ENCODE data around the gene MET. TPM values are rescaled to one million over a fixed set of nuclear protein-coding genes. Genes with fewer than 3 reads are reported as not detected.
"Not testable (repeated sequence)": the region's sequence is repeated elsewhere in the genome, so short reads cannot be mapped to it uniquely, and the experiment has no call there.

The MET gene
- 10 to 100 TPM; 15.7 to 26.8 TPM for total RNA-seq
- long read RNA-seq, donor 1, partial matches to known transcripts = 1 of 2 reads
- long read RNA-seq, donor 1, other reads (novel, unspliced or antisense) = 1 of 2 reads
- long read RNA-seq, donor 2, partial matches to known transcripts = 5 of 10 reads
- long read RNA-seq, donor 2, other reads (novel, unspliced or antisense) = 5 of 10 reads

DNA sequence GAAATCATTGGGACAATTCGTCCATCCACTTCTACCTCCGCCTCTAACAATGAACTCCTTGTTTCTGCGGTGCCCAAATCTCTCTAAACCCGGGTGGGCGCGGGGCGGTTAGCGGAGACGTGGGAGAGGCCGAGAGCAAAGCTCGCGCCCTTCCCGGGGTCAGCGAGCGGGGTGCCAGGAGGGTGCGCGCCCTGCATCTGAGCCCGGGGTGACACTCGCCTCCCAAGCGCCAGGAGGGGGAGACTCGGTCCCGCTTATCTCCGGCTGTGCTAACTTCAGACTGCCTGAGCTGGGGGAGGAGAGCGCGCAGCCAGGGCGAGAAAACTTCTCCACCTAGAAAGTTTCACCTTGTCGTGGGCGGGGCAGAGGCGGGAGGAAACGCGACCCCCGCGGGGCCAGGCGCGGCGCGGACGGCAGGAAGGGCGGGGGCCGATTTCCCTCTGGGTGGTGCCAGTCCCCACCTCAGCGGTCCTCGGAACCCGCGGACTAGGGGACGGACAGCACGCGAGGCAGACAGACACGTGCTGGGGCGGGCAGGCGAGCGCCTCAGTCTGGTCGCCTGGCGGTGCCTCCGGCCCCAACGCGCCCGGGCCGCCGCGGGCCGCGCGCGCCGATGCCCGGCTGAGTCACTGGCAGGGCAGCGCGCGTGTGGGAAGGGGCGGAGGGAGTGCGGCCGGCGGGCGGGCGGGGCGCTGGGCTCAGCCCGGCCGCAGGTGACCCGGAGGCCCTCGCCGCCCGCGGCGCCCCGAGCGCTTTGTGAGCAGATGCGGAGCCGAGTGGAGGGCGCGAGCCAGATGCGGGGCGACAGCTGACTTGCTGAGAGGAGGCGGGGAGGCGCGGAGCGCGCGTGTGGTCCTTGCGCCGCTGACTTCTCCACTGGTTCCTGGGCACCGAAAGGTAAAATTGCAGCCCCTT lies at the start of gene MET:
Gene MET, plus strand, starts transcription at position 516 of the 915 bp plus-strand sequence. CDS start 26,889 bp downstream, outside the sequence.
- intact Hi-C loops (cut with DNase I) = loop anchor here (10.0 kb wide), 1 partner anchor 133 kb away; no protein-coding TSS in a partner anchor
- peak; percentile 92 for DNase-seq (ENCODE audit: low spot score)

DNA sequence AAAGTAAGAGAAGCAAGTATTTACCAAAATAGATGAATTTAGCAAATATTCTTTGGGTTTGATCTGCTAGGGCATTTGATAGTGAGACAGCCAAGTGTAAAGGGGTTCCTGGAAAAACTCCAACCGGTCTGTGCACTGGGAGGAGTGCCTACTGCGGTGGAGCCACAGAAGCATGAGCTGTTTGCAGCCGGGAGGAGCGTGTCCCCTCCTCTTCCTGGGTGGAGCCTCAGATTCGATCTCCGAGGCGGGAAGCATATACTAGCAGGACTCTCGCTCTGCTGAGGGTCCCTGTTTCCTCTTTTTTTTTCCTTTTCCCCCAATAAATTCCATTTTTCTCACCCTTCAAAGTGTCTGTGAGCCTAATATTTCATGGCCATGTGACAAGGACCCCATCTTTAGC lies 45.1 kb upstream of the MET start:
- intact Hi-C loops (cut with DNase I) = no loop called here
- DNase-seq (ENCODE audit: low spot score) = no peak

DNA sequence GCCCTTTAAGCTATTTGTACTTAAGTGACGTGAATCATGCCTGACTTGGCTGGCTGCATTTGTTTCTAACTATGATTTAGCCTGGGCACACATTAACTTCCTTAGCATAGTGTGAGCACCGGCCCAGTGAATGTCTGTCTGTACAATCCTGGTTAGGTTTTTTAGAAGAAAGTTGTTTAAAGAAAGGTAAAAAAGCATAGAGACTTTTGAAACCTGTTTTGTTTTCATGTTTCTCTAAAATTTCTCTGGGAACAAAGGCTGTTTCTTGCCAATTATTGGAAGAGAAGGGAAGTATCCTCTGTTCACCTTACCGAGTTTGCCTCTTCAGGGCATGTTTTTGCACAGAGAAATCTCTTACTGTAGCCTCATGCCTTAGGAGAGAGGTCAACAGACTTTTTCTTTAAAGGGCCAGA lies 42.9 kb upstream of the MET start:
- DNase-seq (ENCODE audit: low spot score) = no peak
- intact Hi-C loops (cut with DNase I) = no loop called here

DNA sequence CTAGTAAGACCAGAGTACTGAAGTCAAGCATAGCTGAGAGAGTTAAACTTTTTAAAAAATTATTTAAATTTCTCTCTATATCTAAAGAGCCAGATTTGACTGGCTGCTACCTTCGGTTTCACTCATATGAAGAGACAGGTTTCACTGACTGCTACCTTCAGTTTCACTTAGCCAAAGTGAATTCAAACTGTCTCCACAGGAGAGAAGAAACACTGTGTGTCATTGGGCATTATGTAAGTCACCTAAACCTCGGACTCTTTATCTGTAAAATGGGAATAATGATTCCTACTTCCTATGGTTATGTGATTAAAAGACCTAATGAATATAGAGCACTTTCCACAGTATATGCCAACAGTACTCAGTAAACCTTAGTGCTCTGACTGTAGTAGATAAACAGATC lies 41.6 kb upstream of the MET start:
- intact Hi-C loops (cut with DNase I) = no loop called here
- DNase-seq (ENCODE audit: low spot score) = no peak

DNA sequence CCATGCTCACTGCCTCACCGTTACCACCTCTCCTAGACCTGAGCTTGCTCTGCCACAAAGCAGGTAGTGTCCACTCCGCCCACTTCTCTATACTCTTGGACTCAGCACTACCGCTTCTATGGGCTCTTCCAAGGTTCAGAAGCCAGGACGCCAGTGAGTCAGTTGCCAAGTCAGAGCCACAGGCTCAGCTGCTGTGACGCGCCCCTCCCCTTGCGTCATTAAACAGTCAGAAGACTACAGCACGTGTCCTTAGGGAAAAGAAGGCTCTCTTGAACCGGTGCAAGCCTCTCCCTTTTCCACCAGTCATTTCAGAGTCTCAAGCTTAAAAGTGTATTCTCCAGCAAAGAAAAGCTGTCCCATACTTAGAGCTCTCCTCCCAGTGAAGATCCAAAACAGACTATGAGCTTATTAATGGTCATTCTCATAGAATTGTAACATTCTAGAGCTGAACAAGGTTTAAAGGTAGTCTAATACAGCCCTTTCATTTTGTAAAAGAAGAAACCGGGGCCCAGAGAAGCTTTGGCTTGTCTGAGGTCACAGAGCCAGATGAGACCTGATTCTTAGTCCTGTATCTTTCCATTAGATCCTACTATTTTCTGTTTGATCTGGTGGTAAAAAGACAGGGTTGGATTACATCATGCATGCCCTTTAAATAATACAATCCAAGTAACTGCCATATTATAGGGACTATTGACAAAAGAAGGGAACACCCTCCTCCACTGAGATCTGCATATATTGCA lies 40.9 kb upstream of the MET start:
- DNase-seq (ENCODE audit: low spot score) = peak; percentile 88
- intact Hi-C loops (cut with DNase I) = no loop called here

DNA sequence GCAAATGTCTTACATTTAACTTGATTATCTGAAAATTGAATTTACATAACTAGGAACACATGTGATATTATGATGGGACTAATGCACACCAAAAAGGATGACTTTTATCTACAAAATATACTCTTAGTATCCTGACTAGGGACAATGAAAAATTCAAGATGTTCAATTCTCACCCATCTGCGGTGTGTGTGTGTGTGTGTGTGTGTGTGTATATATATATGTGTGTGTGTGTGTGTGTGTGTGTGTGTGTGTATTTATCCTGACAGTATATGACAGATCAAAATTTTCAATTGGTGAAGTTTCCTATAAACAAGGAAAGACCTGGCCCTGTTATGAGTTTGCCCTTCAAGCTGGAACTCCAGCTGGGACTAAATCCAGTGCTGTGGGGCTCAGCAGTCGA lies 40.3 kb upstream of the MET start:
- intact Hi-C loops (cut with DNase I) = no loop called here
- DNase-seq (ENCODE audit: low spot score) = no peak

DNA sequence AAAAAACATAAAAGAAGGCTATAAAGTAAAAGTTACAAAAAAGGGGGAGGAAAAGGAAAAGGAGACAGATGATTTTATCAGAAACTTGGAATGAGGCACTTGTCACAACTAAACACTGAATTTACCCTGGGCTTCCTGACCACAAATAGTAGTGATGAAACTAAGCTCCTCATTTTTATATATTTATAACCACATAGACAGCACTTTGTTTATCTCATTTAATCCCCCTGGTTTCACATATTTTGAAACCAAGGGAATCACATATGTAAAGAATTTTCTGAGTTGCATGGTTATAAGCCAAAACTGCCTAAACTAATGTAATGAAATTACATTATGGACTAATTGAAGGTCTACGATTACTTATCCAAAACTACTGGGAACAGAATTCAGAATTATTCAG lies 39.6 kb upstream of the MET start:
- no peak for DNase-seq (ENCODE audit: low spot score)
- intact Hi-C loops (cut with DNase I) = no loop called here

DNA sequence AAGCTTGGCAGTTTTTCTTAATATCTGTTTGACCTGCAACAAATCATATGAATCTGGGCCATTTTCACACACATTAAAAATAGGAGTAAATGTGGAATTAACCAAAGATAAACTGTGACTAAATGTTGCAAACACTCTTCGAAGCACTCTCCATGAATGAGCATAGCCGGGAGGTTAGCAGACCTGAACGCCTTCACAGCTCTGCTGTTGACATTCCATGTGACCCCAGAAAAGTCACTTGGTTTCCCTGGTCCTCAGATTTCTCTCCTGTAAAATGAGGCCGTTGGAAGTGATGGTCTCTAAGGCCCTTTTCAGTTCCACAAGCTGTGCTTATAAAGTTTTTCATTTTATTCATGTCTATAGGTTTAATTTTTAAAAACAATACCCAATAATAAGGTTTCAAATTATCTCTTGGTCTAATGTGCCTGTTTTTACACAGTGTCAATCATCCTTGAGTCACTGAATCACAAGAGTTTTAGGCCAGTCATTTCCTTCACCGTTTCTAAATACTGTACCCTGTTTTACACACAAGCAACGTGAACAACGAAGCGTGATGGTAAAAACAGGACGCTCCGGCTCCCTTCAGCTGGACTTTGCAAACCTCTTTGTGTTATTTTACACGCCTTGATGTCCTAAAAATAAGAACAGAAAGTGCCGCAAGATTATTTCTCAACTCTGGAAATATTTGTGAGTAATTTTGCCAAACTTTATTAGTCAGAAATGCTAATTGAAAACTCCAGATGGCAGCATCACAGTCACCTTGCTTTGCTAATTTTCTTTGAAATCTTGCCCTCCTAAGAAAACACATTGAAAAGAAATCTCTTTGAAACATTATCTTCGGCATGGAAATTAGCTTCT lies 38.6 kb upstream of the MET start:
- intact Hi-C loops (cut with DNase I) = no loop called here
- DNase-seq (ENCODE audit: low spot score) = no peak

DNA sequence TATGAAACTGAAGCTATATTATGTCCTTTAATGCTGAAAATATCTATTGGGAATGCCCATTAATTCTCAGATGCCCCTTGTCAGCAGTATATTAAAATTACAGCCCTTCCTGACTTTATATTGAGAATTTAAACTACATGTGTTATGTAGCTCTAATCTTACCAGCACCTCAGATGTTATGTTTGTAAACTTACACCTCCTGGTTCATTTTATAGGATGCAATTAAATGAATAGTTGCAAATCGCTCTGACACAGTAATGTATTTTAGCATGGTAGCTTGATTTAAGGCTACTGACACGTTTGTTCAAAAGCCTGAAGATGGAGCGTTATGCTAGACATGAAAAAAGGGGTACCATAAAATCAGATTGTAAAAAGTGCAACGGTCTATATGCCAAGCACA lies 35.0 kb upstream of the MET start:
- no peak for DNase-seq (ENCODE audit: low spot score)
- intact Hi-C loops (cut with DNase I) = no loop called here

DNA sequence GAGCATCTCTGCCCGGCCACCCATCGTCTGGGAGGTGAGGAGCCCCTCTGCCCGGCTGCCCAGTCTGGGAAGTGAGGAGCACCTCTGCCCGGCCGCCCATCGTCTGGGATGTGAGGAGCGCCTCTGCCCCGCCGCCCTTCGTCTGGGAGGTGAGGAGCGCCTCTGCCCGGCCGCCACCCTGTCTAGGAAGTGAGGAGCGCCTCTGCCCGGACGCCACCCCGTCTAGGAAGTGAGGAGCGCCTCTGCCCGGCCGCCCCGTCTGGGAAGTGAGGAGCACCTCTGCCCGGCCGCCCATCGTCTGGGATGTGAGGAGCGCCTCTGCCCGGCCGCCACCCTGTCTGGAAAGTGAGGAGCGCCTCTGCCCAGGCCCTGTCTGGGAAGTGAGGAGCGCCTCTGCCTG lies 33.4 kb upstream of the MET start:
- intact Hi-C loops (cut with DNase I) = not testable (repeated sequence)

DNA sequence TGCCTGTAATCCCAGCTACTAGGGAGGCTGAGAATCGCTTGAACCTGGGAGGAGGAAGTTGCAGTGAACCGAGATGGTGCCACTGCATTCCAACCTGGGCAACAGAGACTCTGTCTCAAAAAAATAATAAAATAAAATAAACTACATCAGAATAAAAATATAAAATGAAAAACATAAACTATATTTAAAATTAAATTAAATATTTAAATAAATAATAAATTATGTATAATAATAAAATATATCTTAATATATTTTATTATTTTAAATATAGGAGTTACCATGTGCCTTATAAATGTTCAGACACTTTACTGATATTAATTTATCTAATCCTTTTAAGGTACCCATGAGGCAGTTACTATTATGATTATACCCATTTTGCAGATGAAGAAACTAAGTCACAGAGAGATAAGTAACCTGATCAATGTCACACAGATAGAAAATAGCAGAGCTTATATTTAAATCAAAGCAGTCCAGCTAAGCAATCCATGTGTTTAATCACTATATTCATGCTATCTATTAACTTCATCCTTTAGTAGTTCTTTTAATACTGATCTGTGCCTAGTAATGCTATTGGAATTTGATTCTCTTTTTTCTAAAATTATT lies 30.3 kb upstream of the MET start:
- intact Hi-C loops (cut with DNase I) = no loop called here
- DNase-seq (ENCODE audit: low spot score) = no peak

More for the DNA sequence above, 33.4 kb upstream of the MET start:
- not testable (repeated sequence) for DNase-seq (ENCODE audit: low spot score)

DNA sequence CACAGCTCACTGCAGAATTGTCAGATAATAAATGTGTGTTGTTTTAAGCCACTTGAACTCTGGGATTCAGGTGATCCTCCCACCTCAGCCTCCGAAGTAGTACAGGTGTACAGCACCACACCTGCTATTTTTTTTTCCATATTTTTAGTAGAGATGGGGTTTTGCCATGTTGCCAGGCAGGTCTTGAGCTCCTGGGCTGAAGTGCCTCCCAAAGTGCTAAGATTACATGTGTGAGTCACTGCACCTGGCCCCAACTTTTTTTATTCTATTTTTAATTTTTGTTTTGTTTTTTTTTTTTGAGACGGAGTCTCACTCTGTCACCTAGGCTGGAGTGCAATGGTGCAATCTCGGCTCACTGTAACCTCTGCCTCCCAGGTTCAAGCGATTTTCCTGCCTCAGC lies 28.8 kb upstream of the MET start:
- DNase-seq (ENCODE audit: low spot score); intact Hi-C loops (cut with DNase I): not testable (repeated sequence)

DNA sequence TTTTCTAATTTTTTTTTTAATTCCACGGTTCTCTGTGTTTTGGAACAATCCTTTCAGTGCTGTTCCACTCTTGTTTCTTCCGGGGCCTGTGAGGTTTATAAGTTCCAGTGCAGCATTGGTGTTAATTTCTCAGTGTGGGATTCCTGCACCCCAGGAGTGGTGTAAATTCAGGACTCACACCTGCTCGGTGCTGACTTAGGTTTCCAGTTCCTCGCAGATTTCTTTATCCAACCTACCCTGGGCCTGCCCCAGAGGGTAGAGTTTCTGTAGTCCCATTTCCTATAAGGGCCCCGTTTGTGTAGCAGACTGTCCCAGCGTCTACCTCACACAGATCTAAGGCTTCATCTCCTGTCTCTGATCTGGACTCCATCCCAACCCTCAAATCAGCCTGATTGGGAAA lies 27.4 kb upstream of the MET start:
- intact Hi-C loops (cut with DNase I) = no loop called here
- no peak for DNase-seq (ENCODE audit: low spot score)

DNA sequence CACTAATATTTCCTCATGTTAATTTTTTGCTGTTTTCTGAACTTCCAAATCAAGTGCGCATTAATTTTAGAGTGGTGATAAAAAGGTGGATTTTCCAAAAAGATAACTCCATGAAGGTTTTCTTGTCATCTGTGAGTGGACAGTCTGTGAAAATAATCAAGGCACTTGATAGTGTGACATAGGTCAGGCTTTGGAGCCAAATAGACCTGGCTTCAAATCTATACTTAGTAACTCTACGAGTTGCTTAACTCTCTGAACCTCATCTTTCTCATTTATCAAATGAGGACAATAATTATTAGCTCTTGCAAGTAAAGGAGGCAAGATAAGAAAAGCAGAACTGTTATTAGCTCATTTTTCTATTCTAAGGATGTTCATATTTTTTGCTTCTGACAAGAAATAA lies 24.7 kb upstream of the MET start:
- intact Hi-C loops (cut with DNase I) = no loop called here
- DNase-seq (ENCODE audit: low spot score) = no peak

DNA sequence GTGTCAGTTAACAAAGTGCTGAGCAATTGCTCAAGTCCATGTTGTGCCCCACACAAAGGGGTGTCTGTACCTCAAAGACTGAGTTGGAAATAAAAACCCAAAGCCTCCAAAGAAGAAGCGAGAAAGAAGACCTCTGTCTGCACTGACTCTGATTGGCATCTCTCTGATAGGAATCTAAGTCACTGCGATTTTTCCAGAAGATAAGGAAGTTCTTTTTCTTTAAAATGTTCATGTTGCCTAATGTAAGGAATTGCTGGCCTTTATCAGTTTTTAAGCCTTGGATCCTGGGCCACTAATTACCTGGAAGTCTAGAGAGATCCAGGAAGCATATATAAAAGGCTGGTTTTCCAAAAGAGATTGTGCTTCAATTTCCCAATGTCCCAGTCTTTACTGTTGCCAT lies 24.1 kb upstream of the MET start:
- intact Hi-C loops (cut with DNase I) = no loop called here
- no peak for DNase-seq (ENCODE audit: low spot score)

DNA sequence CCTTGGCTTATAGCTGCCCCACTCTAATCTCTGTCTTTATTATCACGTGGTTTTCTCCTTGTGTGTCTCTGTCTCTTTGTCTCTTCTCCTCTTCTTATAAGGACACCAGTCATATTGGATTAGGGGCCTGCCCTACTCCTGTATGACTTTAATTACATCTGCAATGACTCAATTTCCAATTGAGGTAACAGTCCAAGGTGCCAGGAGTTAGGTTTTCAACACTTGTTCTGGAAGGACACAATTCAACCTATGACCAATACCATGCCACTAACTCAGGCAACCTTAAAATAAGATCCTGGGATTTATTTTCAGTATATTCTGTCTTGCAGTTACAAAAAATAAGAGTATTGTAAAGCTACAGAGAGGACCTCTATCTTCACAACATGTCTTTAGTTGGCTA lies 21.6 kb upstream of the MET start:
- intact Hi-C loops (cut with DNase I) = no loop called here
- no peak for DNase-seq (ENCODE audit: low spot score)

DNA sequence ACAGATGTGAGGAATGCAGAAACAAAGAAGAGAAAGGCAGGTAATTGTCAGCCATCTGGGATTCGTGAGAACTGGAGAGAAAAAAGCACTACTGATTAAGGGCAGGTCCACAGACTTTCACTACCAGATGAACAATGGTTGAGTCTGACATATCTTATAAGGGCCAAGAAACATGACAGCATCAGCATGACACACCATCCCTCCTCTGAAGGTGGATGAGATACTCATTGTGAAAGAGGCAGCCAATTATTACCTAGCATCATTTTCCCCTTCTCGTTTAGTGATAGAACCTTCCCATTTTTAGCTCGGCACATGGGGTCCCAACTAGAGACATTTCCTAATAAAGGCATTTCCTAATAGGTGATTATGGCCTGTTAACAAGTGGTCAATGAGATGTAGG lies 19.2 kb upstream of the MET start:
- no peak for DNase-seq (ENCODE audit: low spot score)
- intact Hi-C loops (cut with DNase I) = no loop called here

DNA sequence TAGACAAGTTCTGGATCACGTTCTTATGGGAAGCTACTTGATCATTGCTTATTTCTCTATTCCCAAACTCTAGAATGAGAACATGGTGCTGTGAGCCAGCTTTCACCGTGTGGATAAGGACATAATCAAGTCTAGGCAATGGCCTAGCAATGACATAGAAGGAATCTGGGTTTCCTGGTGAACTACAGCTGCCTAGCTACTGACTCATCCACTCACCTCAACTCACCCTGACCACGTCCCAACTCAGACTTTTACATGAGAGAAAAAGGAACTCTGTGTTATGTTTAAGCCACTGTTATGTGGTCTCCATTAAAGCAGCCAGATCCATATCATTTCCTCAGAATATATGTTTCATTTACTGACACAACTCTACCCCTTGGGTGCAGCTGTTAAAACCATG lies 18.8 kb upstream of the MET start:
- intact Hi-C loops (cut with DNase I) = no loop called here
- no peak for DNase-seq (ENCODE audit: low spot score)

DNA sequence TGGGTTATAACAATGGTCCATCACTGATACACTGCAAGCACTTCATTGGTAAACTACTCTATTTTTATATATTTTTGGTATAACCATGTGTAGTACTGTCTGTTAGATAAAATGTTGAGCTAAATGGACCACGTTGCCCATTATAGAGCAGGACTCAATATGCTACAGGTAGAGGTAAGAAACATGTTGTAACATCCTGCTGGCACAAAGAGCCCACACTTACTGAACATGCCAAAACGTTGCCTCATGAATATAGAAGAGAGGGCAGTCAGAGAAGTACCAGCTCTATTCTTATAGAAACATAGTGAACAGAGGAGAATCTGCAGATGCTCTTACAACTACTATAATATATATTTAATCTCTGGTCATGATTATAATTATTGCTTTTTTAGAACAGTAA lies 18.4 kb upstream of the MET start:
- intact Hi-C loops (cut with DNase I) = no loop called here
- DNase-seq (ENCODE audit: low spot score) = no peak

Measured in posterior vena cava (tissue), 2 donors.